ENCODE data around the gene GSE1.

The GSE1 gene

GRCh38 chr16:85649411-85650134 lies 36.5 kb downstream of the GSE1 start:
- DNase-seq (ENCODE audit: low read depth), result no peak

DNA sequence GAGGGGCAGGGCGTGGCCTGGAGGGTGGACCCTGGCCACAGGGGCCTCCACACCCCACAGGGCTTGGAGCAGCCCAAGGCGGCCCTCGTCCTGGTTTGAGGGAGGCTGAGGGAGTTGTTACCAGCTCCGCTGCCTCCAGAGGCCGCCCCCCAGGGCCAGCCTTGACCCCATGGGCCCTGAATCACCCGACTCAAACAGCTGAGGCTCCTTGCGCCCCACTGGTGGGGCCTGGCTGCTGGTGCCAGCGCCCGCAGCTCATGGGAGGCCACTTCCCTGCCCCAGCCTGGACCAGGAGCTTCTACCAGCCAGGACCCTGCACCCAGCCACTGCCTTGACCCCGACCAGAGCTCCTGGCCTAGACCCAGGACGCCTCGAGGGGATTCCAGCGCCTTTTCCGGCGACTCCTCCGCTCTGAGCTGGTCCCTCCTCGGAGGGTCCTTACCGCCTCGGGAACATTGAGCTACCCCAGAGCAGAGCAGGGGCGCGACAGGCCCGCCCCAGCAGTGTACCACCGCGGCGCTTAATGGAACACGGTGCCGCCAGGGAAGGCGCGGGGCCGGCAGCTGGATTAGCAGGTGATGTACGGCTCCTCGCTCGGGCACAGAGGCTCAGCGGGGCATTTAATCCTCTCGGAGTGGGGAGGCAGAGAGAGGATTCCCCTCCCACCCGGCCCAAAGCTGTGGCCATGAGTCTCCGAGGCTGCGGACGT lies 37.2 kb downstream of the GSE1 start:
- no peak for DNase-seq (ENCODE audit: low read depth)

DNA sequence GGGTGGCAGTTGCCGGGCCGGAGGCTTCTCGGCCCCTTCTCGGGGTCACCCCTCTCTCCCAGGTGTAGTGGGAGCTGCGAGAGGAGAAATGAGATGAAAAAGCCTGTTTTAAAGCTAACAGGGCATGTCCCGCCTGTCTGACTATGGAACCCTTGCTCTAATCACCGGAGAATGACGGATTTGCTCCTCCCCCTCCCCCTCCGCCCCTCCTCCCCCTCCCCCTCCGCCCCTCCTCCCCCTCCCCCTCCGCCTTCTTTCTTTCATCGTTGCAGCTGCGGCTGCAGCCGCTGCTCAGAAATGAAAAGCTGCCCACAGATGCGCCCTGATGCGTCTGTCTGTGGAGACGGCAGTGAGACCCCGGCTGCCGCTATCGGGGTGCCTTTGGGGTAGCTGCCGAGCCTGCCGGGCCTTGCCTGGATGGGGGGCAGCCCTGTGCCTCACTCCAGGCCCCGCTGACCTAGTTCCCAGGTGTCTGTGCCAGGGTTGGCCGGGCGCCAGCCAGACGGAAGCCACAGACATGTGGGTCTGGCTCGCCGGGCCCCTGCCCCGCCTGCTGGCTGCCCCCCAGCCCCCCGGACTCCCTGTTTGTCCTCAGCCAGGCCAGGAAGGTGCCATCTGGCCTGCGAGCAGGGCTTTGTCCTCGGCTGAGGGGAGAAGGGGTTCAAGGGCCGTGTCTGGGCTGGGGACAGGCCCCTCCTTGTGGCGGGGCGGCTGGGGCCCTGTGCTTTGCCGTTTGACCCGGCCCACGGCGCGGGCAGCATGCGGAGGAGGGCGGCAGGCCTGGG lies 37.9 kb downstream of the GSE1 start:
- no peak for DNase-seq (ENCODE audit: low read depth)

DNA sequence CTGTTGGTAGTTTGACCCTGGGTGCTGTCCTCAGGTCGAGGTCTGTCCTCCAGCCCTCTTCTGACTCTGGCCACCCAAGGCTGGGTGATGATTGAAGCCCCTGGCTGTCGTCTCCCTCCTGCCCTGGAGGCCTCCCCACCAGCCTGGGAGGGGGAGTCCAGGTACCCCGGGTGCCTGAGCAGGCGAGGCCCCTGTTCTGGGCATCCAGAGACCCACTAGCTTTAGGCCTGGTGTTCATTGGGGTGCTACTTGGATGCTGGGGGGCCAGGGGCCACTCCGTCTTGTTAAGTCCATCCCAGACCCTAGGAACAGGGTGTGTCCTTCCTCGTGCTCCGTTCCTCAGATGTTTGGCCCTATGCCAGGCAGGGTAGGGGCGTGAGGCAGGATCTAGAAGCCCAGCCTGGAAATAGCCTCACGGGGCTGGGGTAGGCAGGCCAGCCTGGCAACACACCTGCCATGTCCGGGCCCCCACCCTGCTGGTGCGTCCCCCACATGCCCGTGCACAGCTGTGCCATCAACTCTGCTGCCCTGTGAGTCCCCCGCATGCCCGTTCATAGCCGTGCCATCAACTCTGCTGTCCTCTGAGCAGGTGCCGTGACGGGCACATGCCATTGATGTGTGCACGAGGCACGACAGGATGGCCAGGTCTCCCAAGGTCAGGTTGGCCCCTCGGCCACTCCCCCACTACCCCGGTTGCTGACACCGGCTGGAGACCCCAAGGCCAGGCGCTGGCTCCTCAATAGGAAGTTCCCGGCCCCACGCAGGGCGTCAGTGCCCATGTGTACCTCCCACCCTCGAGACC lies 38.7 kb downstream of the GSE1 start:
- DNase-seq (ENCODE audit: low read depth), result no peak

DNA sequence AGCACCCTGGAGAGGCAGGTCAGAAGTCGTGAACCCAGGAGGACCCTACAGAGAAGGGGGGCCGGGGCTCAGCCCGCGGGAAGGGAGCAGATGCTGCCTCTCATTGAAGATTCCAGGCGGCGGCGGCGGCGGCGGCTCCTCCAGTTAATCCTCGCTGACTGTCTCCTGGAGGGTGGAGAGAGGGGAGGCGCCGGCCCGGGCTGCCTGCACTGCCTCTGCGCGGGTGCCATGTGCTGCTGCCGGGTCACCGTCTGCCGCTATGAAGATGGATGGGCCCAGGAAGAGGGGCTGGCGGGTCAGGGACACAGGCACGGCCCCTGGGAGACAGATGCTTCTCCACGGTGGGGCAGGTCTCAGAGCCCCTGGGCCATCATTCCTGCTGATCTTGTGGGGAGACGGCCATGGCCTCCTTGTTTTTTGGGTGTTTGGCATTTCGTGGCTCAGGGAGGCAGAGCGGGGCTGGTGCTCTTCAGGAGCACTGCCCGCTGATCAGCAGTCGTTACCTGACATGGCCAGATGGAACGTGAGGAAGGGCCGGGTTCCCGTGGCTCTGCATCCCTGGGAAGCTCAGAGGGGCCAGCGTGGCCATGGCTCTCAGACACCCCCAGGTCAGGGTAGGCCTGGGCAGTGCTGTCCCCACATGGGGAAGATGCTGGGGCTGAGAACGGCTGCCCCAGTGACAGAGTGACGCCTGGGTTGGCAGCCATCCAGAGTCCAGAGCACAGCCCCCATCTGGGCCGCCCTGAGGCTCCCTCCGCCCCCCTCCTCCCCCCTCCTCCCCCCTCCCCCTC lies 39.5 kb downstream of the GSE1 start:
- DNase-seq (ENCODE audit: low read depth), result no peak

GRCh38 chr16:85653290-85653891 lies 40.3 kb downstream of the GSE1 start:
- DNase-seq (ENCODE audit: low read depth), result no peak

GRCh38 chr16:85654251-85655095 lies 41.4 kb downstream of the GSE1 start:
- DNase-seq (ENCODE audit: low read depth), result no peak

DNA sequence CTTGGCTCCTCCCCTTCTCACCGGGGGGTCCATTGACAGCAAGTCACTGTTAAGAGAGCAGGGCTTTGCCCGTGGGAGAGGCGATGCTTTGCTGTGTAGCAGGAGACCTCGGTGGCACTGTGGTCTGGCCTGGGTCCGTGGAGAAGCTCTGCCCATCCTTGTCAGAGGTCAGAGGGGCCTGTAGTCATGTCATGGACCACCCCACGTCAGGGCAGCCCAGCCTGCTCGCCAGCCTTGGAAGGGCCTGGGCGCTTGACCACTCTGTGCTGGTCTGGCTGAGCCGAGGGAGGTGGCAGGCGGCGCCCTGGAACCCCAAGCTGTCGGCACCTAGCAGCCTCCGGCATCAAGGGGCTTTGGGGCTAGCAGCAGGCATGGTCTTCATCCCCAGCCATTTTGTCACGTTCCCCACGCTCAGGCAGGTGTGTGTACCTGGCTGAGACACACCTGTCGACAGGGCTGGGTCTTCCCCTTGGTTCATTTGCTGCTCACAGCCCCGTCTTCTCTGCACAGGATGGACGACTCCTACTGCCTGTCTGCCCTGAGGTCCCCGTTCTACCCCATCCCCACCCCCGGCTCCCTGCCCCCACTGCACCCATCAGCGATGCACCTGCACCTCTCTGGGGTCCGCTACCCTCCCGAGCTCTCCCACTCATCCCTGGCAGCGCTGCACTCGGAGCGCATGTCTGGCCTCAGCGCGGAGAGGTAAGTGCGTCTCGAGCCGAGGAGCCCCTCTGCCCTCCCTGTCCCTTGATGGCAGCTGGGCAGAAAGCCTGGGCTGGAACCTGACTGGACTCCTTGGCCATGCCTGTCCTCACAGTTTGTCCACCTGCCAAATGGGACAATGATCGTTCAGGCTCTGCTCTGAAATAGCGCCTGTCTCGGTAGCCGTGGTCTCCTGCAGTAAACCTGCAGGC lies 42.4 kb downstream of the GSE1 start:
- no peak for DNase-seq (ENCODE audit: low read depth)

DNA sequence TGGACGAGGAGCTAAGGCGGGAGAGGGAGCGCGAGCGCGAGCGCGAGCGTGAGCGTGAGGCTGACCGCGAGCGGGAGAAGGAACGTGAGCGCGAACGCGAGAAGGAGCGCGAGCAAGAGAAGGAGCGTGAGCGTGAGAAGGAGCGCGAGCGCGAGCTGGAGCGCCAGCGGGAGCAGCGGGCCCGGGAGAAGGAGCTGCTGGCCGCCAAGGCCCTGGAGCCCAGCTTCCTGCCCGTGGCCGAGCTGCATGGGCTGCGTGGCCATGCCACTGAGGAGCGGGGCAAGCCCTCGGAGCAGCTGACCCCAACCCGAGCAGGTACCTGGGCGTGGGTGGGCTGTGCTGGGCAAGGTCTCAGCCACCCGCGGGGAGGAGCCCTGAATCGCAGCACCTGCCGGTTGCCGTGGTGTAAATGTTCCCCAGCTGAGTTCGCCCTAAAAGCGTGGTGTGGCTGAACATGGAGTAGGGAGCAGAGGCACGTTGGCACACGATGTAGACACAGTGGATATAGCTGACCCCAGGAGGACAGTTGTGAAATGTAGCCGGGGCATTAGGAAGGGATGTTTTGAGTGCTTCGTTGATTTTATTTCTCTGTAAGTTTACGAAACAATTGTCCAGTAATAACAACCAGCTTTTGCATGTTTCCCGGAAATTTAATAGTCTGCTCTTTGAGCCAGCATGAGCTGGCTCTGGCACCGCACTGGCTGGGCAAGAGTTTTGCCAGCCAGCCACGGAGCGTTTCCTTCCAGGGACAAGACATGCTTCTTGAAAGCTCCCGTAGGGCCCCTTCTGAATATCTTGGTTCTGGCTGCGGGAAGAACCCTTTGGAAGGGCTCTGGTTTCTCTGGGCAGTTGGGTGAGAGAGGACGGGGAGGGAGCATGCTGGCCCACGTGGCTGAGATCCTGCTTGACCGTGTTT lies 43.5 kb downstream of the GSE1 start:
- no peak for DNase-seq (ENCODE audit: low read depth)

GRCh38 chr16:85657267-85657650 lies 44.1 kb downstream of the GSE1 start:
- no peak for DNase-seq (ENCODE audit: low read depth)

- DNase-seq (ENCODE audit: low read depth), result no peak
Observed at GRCh38 chr16:85657996-85658395, 44.9 kb downstream of the GSE1 start.

- DNase-seq (ENCODE audit: low read depth), result no peak
Observed at GRCh38 chr16:85658504-85659326, 45.6 kb downstream of the GSE1 start.

DNA sequence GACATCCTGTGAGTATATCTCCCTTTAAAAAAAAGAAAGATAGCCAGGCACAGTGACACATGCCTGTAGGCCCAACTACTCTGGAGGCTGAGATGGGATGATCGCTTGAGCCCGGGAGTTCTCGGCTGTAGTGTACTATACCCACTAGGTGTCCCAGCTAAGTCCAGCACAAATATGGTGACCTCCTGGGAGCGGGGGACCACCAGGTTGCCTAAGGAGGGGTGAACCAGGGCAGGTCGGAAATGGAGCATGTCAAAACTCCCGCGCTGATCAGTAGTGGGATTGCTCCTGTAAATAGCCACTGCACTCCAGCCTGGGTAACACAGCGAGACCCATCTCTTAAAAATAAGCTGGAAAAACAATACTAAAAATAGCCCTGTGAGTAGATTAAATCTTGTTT lies 46.2 kb downstream of the GSE1 start:
- DNase-seq (ENCODE audit: low read depth), result no peak

GRCh38 chr16:85659805-85660511 lies 46.8 kb downstream of the GSE1 start:
- peak; percentile 28 for DNase-seq (ENCODE audit: low read depth)

DNA sequence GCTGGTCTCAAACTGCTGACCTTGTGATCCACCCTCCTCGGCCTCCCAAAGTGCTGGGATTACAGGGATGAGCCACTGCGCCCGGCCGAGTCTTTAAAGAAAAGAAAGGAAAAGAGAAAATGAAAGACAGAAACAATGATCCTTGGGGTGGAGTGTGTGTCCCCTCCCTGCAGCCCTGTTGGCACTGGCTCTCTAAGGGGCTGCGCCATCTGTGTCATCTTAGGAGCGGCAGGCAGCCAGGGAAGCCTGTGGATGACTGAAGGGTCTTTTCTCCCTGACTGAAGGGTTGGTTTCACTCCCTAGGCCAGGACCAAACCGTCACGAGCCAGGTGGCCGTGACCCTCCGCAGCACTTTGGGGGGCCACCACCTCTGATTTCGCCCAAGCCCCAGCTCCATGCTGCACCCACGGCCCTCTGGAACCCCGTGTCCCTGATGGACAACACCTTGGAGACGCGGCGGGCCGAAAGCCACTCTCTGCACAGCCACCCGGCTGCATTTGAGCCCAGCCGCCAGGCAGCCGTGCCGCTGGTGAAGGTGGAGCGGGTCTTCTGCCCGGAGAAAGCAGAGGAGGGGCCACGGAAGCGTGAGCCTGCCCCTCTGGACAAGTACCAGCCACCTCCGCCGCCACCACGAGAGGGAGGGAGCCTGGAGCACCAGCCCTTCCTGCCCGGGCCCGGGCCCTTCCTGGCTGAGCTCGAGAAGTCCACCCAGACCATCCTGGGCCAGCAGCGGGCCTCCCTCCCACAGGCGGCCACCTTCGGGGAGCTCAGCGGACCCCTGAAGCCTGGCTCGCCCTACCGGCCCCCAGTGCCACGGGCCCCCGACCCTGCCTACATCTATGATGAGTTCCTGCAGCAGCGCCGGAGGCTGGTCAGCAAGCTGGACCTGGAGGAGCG lies 48.0 kb downstream of the GSE1 start:
- no peak for DNase-seq (ENCODE audit: low read depth)

Measured in stimulated activated CD4-positive, alpha-beta T cell treated with anti-CD3 and anti-CD28 coated beads, Interleukin-2, amount 100 ng/mL, for 4 hours (primary cell).